8988T (cell line): ENCODE results near the gene GMEB2.
"Not testable (repeated sequence)": the region's sequence is repeated elsewhere in the genome, so short reads cannot be mapped to it uniquely, and the experiment has no call there.

Source experiments
- DNase-seq: peaks from one replicate; pipeline ENCODE4 v3.0.0; 2011

The GMEB2 gene

DNA sequence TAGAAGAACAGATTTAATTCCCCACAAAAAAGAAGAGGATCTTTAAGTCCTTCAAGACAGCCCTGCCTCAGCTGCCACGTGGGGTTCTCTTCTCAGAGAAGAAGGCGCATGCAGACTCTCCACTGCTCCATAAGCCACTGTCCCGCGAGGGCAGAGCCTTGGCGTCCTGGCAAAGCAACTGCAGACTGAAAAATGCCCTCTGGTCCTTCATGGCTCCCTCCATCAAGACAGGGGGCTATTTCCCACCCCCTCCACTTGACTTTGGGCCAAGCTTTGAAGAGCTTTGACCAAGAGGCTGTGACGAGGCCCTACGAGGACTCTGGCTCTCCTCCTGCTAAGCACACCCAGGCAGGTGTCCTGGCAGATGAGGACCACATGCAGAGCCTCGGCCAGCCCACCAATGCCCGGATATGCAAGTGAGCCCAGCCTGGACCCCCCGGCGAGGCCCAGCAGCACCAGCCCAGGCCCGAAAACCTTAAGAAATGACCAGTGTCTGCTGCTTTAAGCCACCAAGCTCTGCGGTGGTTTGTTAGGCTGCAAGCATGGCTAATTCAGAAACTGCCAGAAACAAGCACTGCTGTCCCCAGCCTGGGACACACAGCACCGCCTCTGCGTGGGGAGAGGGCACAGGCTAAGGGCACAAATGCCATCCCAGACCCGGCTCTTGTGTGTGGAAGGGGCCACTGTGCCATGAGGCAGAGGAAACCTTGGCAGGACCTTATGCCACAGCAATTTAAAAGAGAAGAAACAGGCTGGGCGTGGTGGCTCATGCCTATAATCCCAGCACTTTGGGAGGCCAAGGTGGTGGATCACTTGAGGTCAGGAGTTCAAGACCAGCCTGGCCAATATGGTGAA is 16.1 kb downstream of the GMEB2 start:
- no peak for DNase-seq

DNA sequence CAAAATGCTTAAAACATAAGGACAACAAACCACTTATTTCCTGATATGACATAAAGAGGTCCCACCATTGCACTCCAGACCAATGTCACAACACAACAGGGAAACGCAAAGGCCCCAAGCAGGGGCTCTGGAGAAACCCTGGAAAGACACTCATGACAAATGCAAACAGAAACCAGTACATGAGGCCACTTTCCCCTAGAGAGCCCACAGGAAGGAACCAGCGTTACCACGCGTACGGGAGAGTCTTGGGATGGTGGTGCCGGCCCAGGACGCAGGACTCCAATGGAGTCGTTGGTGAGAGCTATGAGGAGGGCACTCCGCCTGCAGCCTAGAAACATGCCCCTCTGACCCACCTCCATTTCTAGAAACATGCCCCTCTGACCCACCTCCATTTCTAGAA is 20.2 kb downstream of the GMEB2 start:
- DNase-seq, result no peak

GRCh38 chr20:63602321-63602720 is 24.6 kb downstream of the GMEB2 start:
- DNase-seq, result no peak

- not testable (repeated sequence) for DNase-seq
Measured at GRCh38 chr20:63601679-63602078, 25.2 kb downstream of the GMEB2 start.

- DNase-seq, result no peak
Measured at GRCh38 chr20:63599396-63600050, 27.4 kb downstream of the GMEB2 start.

GRCh38 chr20:63598479-63599395 is 28.2 kb downstream of the GMEB2 start:
- DNase-seq, result no peak

GRCh38 chr20:63597651-63598478 is 29.0 kb downstream of the GMEB2 start:
- no peak for DNase-seq

DNA sequence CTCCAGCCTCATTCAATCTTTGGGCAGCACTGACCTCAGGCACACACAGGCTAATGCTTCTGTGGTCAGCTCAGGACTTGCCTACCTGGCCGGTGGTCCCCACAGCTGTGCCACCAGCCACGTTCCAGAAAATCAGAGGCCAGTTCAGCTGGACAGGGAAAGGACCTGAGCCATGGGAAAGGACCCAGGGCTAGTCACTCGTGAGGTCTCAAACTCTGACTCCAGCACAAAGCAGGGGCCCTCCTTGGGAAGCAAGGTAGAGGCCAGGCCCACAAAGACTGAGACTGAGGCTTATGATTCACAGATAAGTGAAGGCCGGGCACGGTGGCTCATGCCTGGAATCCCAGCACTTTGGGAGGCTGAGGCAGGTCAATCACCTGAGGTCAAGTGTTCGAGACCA is 30.5 kb downstream of the GMEB2 start:
- no peak for DNase-seq

- no peak for DNase-seq
Measured at GRCh38 chr20:63595416-63596127, 31.3 kb downstream of the GMEB2 start.

DNA sequence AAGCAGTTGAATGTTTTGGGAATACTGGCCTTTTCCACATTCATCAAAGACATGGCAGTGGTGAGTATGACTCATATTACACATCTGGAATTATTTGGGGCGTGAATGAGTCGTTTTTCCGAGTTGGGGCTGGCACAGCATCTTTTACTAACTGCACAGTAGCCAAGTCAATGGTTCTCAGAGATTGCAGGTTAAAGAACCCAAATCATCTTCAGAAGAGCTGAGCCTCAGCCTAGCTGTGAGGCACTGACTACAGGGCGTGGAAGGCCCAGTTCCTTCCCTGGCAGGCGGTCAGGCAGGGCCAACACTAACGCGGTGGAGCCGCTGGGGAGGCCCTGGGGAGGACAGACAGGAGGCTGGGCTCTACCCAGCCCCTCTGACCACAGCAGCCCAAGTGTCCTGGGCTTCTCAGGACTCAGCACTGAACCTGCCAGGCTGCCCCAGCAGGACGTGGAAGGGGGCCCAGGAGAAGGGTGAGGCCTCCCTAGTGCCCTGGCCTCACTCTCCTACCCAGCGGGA is 32.8 kb downstream of the GMEB2 start:
- no peak for DNase-seq

GRCh38 chr20:63592661-63593060 is 34.2 kb downstream of the GMEB2 start:
- DNase-seq, result no peak

- no peak for DNase-seq
Measured at GRCh38 chr20:63591786-63592355, 35.0 kb downstream of the GMEB2 start.

DNA sequence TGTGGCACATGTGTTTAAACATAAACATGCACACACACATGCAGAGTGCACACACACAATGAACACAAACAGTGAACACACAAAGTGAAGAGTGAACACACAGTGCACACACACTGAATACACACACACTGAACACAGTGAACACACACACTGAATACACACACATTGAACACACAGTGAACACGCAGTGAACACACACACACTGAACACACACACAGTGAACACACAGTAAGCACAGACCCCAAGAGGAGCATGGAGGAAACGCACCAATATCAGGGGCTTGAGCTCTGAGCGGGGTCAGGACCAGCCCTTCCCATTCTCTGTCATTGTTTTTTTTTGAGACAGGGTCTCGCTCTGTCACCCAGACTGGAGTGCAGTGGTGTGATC is 35.8 kb downstream of the GMEB2 start:
- no peak for DNase-seq

- no peak for DNase-seq
Measured at GRCh38 chr20:63590218-63591146, 36.4 kb downstream of the GMEB2 start.

DNA sequence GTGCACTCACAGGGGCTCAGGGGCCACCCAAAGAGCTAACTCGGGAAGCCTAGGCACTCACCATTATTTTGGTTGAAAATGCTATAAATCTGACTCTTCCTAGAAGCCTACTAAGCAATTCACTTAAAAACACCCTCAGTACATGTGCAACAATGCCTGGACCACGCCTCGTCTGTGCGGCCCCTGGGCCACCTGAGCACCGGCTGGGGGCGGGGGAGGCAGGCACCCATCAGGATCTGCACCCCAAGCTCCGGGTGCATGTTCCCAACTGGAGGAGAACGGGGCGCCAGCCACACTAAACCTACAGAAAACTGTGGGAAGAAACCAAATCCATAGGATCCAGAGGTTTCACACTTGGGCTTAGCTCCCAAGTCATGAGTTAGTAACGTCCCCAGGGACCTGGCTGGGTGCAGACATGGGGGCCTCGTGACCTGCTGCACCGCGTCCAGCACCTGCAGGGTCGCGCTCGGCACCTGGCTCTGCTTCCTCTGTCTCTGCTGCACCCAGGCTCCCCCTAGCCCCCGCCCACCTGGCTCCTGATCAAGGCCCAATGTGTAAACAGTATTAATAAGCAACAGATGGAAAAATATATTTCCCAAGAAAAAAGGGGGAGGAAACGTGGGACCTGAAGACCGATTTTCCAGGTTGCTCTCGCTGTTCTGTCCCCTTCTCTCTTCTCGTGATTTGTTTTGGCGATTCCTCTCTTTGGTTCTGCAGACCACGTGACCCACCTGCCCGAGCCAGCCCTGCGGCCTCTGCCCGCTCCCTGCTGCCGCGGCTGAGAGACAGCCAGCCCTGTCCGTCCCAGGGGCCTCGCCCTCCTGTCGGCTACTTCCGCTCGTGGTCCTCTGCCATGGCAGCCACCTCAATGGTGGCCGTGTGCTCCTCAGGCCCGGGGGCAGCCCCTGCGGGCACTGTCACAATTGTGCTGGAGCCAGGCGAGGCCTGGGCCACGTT is 37.4 kb downstream of the GMEB2 start:
- no peak for DNase-seq

DNA sequence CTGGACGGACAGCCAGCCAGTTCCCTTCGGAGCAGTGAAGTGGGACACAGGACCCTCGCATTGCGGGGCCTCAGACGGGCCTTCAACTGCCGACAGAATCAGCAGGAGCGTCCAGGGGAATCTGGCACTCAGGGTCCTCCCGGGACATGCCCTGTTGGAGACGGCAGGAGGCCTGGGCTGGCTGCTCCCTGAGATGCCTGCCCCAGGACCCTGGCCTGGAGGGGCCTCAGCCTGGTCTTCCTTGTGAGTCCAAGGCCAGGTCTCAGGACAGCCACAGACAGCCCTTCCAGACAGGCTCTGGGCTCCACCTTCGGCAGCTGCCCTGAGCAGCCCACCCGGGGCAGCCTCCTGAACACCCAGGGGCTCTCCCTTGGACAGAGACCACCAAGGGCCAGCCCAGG is 38.3 kb downstream of the GMEB2 start:
- DNase-seq, result no peak

DNA sequence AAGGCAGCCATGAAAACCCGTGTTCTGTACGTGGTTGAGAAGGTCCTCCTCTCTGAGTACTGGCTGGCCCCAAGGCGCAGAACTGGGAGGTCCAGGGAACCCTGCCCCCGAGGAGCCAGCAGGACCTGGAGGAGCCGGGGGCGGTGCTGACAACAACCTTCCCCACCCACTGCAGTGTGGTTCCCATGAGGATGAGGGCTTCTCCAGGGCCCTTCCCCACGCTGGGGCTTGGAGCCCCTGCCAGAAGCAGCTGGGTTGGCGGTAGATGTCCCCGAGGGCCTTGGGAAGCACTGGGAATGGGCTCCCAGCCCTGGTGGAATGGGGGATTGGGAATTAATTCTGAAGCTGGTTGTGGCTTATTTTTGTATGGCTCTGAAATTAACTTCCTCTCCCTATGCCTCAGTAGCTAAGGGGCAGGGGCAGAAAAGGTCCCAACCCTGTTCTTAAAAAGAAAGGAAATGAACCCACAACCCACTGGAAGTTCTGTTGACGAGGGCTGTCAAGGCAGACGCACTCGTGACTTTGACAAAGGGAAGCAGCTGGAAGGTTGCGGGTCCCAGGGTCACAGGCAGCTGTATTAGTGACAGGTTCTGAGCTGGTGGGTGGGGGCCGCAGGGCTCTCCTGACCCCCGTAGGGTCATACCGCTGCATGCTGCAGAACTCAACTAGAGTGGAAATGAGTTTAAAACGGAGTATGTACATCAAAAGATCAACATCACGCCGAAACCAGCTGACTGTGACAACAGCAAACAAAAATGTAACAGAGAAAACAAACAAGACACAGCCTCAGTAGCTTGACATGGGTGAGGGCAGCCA is 38.9 kb downstream of the GMEB2 start:
- no peak for DNase-seq

DNA sequence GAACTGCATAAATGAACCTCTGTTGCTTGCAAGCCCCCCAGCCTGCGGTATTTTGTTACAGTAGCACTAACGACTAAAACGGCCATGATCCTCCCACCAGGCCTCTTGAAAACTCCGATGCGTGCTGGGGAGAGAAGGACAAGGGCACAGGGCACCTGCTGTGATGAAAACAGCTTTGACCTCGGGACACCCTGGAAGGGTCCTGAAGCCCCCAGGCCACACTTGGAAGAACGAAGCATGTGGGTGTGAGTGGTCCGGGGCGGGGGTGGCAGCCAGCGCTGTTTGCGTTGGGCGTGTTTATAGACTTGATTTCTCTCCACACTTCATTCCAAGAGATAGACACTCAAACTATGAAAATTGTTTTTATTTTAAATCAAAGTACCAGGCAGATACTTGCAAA is 39.6 kb downstream of the GMEB2 start:
- no peak for DNase-seq
